ENCODE results near the gene SLC12A7.

DNA sequence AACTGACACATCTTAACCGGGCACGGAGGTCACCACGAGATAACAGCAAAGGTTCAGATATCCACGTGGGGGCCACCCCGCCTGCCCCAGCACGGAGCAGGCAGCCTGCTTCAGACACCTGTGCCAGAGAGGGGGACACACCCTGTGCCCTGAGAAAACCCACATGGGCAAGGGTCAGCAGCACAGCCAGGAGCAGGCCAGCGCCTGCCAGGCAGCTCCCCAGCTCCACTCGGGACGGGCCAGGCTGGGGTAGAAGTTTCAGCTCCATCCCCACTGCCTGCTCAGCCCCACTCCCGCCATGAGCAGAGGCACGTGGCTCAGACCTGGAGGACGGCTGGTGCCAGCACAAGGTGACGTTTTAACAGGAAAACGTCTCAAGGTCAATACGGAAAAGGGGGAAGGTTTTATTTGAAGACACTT is 22.2 kb downstream of the SLC12A7 start:
- no peak for TF ChIP-seq POLR2A (IDR thresholded peaks at IDR 0.05)
- TF ChIP-seq, protein P1, sequence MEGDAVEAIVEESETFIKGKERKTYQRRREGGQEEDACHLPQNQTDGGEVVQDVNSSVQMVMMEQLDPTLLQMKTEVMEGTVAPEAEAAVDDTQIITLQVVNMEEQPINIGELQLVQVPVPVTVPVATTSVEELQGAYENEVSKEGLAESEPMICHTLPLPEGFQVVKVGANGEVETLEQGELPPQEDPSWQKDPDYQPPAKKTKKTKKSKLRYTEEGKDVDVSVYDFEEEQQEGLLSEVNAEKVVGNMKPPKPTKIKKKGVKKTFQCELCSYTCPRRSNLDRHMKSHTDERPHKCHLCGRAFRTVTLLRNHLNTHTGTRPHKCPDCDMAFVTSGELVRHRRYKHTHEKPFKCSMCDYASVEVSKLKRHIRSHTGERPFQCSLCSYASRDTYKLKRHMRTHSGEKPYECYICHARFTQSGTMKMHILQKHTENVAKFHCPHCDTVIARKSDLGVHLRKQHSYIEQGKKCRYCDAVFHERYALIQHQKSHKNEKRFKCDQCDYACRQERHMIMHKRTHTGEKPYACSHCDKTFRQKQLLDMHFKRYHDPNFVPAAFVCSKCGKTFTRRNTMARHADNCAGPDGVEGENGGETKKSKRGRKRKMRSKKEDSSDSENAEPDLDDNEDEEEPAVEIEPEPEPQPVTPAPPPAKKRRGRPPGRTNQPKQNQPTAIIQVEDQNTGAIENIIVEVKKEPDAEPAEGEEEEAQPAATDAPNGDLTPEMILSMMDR (IDR thresholded peaks at IDR 0.05): no peak
